ENCODE data around the gene LIPT1.
"Not testable (repeated sequence)": the region's sequence is repeated elsewhere in the genome, so short reads cannot be mapped to it uniquely, and the experiment has no call there.

LIPT1 gene

GRCh38 chr2:99154643-99155536 lies at the start of gene LIPT1, which contains the start of gene TSGA10:
Gene LIPT1, plus strand, starts transcription at chr2:99154967. Its CDS starts 6,991 bp downstream, at chr2:99161958.
Gene TSGA10, minus strand, starts transcription at chr2:99154942. Its CDS starts 45,503 bp downstream, at chr2:99109439.
- peak; percentile 90 for DNase-seq (ENCODE audit: low read depth)

DNA sequence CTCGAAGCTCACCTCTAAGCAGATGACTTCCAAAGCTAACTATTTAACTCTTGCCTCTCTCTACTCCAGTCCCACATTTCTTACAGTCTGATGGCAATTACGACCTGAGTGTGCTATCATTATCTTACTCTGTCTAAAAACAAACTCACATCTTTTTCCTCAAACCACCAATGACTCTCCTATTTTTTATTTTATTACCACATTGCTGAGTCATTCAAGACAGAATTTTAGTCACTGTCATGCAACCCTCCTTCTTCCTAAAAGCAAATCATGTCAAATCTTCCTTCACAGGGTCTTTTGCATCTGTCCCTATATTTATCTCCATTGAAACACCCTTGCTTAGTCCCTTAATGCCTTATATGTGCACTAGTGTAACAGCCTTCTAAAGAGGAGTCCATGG lies 47.9 kb upstream of the LIPT1 start:
- no peak for DNase-seq (ENCODE audit: low read depth)

DNA sequence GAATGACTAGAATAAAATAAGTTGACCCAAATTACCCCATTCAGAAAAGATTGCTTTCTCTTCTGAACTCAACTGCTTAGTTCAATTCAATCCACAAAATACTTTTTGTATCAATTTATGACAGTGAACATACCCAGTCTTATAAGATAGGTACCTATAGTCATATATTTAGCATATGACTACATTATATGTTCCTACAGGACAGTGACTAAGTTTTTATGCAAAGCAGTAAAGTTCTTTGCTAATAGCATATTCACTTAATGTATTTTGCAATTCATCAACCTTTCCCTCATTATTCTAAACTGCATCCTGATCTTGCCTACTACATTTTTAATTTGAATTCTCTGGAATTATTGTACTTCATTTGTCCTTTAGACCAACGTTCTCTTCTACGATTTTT lies 43.5 kb upstream of the LIPT1 start:
- DNase-seq (ENCODE audit: low read depth) = no peak

- DNase-seq (ENCODE audit: low read depth) = no peak
Measured at GRCh38 chr2:99111945-99112344, 42.8 kb upstream of the LIPT1 start.

DNA sequence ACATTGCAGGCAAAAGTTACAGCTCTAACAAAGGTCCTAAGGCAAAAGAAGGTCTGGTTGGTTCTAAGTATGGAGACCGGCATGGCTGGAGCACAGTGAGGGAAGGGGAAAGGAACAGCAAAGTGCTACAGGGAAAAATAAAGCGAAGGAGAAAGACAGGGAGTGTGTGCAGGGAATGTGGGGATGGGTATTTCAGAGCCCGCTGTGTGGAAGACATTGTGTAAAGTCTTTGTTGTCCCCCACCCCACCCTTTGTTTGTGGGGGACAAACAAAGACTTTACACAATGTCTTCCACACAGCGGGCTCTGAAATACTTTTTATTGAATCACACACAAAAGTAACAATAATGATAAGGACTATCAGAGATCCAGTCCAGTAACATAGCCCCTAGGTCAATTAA lies 42.1 kb upstream of the LIPT1 start:
- DNase-seq (ENCODE audit: low read depth) = no peak

- no peak for DNase-seq (ENCODE audit: low read depth)
Measured at GRCh38 chr2:99127981-99128380, 26.8 kb upstream of the LIPT1 start.

- DNase-seq (ENCODE audit: low read depth) = not testable (repeated sequence)
Measured at GRCh38 chr2:99135044-99135556, 19.7 kb upstream of the LIPT1 start.

GRCh38 chr2:99139003-99139402 lies 15.8 kb upstream of the LIPT1 start:
- no peak for DNase-seq (ENCODE audit: low read depth)

DNA sequence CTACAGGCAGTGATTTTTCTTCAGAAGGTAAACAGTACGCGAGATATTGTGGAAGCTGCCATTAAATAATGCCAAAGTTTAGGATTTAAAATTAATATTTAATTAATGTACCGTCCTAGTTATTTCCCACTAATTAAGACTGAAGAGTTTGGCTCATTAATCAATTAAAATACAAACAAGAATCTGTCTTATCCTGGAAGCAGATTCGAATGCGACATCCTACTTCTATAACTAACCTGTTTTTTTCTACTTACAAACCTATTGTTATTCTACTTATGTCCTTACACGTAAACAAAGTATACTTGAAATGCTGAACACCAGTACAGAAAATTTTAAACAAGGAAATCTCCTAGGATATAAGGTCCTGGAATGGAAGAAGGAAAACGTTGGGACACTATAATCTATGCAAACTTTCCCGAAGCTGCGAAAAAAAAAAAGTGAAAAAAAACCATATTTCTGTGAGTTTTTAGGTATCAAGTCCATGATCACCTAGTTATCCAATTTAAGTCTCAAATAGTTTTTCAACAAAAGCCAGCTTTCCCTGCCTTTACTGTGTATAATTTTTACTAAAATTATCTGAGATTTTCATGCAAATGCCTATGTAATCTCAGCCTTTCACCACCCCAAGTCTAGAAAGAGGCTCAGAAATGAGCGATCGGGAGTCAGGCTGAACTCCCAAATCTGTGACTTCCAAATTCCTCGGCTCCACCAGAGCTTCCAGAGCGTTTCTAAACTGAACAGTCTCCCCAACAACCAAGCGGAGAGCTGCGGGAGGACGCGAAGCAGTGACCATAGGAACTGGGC lies 14.5 kb upstream of the LIPT1 start:
- DNase-seq (ENCODE audit: low read depth) = peak; percentile 14

DNA sequence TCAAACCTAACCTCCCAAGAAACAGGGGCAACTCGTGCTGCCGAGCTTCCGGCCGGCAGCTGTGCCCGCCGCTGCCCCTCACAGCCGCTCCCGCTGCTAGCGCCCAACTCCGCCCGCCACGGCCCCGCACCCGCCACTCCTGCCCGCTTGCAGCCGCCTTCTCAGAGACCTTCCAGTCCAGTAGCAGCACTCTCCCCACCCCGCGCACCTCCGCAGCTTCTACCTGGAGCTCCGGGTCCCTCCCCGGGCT lies 14.0 kb upstream of the LIPT1 start:
- DNase-seq (ENCODE audit: low read depth) = no peak

DNA sequence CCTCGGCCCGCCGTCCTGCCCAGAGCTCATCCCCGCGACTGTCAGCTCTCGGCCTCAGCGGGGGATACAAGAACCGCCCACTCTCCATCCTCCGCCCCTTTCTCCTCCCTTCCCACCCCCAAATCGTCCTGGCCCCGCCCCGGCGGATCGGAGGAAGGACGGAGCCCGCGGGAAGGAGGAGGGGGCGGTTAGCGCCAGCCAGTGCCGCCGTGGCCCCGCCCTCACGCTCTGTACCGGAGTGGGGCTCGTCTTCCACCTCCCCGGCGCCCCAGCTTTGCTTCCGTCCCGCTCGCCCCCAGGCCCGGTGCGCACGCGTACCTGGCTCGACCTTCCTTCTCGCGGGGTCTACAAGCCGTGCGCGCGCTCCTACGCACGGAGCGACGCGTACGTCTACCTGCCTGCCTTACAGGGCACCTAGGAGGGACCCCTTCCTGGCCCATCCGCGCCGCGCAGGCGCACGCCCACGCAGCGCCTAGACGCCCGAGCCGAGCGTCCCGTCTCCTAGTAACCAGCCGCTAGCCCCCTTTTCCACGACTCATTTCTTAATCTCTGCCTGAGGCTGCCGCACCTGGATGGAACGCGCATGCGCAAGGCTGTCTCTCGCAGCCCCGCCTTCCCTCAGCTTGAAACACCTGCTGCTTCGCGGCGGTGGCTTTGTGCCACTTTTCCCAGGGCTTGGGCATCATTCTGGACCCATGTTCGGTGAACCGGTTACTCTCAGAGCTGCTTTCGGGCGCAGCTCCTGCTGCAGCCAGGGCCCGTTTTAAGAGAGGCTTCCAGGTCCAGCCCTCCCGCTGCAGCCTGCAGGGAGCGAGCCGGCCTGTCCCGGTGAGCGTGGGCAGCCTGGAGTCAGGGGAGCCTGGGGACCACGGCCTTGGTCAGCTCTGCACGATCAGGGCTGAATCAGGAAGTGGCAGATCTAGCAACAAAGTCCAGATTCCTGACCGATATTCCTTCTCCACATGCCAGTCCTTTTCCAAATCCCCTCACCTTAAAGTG lies 13.4 kb upstream of the LIPT1 start, which contains the start of gene C2orf15:
C2orf15 (plus strand) TSS at position 598 of the 999 bp plus-strand sequence. CDS start 8,852 bp downstream, outside the sequence.
- peak; percentile 74 for DNase-seq (ENCODE audit: low read depth)

- no peak for DNase-seq (ENCODE audit: low read depth)
Measured at GRCh38 chr2:99150706-99151105, 4.1 kb upstream of the LIPT1 start.

- DNase-seq (ENCODE audit: low read depth) = no peak
Measured at GRCh38 chr2:99152199-99152895, 2.4 kb upstream of the LIPT1 start.

DNA sequence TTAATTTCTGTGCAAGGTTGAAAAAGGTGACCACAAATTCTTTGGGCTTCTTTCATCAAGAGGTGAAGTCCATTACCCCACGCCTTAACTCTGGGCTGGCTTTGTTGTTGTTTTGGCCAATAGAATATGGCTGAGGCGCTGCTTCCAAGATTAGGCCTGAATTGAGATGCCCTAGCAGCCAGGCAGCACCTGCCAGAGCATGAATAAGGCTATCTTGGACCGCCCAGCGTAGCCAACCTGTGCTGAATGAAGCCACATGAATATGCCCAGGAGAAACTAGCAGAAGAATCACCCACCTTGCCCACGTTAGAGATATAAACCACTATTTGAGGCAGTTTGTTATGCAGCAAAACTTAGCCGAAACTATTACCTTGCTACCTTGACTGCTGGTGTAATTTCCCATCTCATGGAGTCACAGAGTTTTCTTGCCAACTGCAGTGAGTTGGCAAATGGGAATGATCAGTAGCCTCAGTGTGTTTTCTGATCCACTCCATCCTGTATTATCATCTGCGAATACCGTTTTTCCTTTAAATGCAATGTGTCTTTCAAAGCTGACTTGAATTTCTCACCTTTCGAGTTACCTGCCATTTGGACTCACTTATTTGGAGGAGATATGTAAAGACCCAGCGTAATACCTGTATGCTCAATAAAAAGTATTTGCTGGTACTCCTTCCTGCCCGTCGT lies 704 bp upstream of the LIPT1 start:
- no peak for DNase-seq (ENCODE audit: low read depth)

DNA sequence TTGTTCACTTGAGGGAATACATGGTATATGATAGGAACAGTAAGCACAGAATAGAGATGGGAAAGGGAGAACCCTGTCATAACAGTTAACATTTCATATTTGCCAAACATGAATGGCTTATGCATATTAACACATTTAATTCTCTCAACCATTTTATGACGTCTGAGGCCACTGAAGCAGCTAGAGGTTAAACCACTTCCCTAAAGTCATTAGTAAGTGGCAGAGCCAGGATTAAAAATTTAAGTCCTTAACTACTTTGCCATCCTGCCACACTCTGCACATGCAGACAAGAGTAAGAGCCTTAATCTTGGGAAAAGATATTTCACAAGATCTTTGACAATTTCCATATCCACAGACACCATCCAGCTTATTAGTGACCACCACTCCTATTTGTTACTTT lies 2.1 kb downstream of the LIPT1 start:
- no peak for DNase-seq (ENCODE audit: low read depth)

GRCh38 chr2:99158599-99158998 lies 3.8 kb downstream of the LIPT1 start:
- DNase-seq (ENCODE audit: low read depth) = no peak

- no peak for DNase-seq (ENCODE audit: low read depth)
Measured at GRCh38 chr2:99159594-99159993, 4.8 kb downstream of the LIPT1 start.

- DNase-seq (ENCODE audit: low read depth) = no peak
Measured at GRCh38 chr2:99166218-99166617, 11.5 kb downstream of the LIPT1 start.

DNA sequence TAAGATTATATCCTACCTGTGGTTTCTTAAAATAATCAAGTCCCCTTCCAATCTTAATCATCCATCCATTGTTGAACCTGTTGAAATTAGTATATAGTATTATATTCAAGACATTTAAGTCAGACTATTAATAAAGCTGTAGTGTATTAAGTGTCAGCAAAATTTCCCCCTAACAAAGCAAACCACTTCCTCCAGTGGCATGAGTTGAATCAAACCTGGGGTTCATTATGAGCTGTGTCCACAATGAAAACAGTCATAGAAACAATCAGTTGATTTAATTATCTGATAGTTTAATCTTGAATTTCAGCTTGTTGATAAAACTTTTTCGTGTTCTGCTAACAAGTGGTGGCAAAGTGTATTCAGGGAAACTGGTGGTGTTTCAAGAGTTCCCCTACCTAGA lies 14.8 kb downstream of the LIPT1 start:
- no peak for DNase-seq (ENCODE audit: low read depth)

DNA sequence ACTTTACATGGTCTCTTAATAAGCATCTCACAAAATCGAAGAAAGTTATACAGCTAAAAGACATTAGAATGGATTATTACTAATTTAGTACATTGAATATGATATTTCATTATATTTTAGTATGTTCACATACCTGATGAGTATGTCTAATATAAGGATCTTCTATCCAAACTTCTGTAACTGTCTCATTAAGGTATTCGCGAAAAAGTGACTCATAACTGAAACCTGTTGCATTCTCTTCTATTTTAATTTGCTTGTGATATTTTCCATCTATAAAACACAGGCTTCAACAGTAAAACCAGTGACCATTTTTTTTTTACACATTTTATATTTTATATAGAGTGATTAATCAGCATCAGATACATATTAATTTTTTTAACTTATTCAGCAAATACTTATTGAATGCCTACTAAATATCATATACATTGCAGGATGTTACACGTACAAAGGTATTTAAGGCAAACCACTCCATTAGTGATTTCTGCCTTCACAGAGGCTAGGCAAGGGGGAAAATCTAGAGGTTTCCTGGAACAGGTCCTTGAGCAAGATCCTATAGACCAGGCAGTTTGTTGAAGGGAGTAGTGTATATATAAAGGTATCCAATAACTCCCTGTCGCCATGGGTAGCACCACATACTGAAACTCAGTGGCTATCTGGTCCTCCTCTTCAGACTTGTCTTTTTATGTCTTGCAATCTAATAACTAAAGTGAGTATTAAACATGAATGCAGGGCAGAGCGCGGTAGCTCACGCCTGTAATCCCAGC lies 16.8 kb downstream of the LIPT1 start:
- no peak for DNase-seq (ENCODE audit: low read depth)
